Ramos (cell line): Measurements from ENCODE around the gene PDZRN4.
"Not testable (repeated sequence)": the region's sequence is repeated elsewhere in the genome, so short reads cannot be mapped to it uniquely, and the experiment has no call there.

Experiments used
- in situ Hi-C: fragments of 300-500 bp; cut with MboI; formaldehyde crosslinking; loops from one replicate; pipeline ENCODE4 v1.14.3; 2022; ENCODE audit warnings: low sequenced_read_pairs; ENCODE audit not compliant: unreplicated experiment

Gene PDZRN4

GRCh38 chr12:41277100-41277945 is 89.2 kb downstream of the PDZRN4 start:
- in situ Hi-C loops = loop anchor here (25.0 kb wide), 1 partner anchor 735 kb away; no protein-coding TSS in a partner anchor

DNA sequence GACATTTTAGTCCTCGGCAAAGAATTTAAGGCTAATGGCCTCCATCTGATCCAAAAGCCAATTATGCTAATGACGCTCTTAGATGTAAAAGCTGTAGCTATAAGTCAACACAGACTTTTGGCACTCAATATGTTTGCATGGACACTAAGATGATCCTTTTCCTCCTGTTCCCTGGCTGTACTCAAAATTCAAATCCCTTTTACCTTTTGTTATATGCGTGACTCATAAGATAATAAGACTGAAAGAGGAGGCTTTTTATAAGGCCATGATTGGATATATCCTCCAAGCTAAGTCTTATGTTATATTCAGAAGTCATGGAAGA is 89.8 kb downstream of the PDZRN4 start:
- in situ Hi-C loops = loop anchor here (25.0 kb wide), 1 partner anchor 734 kb away; no protein-coding TSS in a partner anchor

DNA sequence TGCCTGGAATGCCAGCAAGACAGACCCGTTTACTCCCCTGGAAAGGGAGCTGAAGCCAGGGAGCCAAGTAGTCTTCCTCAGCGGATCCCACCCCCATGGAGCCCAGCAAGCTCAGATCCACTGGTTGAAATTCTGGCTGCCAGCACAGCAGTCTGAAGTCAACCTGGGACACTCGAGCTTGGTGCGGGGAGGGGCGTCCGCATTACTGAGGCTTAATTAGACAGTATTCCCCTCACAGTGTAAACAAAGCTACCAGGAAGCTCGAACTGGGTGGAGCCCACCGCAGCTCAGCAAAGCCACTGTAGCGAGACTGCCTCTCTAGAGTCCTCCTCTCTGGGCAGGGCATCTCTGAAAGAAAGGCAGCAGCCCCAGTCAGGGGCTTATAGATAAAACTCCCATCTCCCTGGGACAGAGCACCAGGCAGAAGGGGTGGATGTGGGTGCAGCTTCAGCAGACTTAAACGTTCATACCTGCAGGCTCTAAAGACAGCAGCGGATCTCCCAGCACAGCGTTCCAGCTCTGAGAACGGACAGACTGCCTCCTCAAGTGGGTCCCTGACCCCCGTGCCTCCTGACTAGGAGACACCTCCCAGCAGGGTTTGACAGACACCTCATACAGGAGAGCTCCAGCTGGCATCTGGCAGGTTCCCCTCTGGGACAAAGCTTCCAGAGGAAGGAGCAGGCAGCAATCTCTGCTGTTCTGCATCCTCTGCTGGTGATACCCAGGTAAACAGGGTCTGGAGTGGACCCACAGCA is 92.4 kb downstream of the PDZRN4 start:
- in situ Hi-C loops = loop anchor here (25.0 kb wide), 1 partner anchor 732 kb away; no protein-coding TSS in a partner anchor

DNA sequence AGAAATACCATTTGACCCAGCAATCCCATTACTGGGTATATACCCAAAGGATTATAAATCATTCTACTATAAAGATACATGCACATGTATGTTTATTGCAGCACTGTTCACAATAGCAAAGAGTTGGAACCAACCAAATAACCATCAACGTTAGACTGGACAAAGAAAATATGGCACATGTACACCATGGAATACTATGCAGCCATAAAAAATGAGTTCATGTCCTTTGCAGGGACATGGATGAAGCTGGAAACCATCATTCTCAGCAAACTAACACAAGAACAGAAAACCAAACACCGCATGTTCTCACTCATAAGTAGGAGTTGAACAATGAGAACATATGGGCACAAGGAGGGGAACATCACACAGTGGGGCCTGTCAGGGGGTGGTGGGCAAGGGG is 97.3 kb downstream of the PDZRN4 start:
- in situ Hi-C loops = loop anchor here (25.0 kb wide), 1 partner anchor 727 kb away; no protein-coding TSS in a partner anchor

GRCh38 chr12:41286426-41286825 is 98.3 kb downstream of the PDZRN4 start:
- in situ Hi-C loops = loop anchor here (25.0 kb wide), 1 partner anchor 726 kb away; no protein-coding TSS in a partner anchor

- in situ Hi-C loops = loop anchor here (25.0 kb wide), 1 partner anchor 725 kb away; no protein-coding TSS in a partner anchor
These were observed 99.5 kb downstream of the PDZRN4 start for GRCh38 chr12:41287500-41288141.

GRCh38 chr12:41288142-41288811 is 100.2 kb downstream of the PDZRN4 start:
- in situ Hi-C loops = loop anchor here (25.0 kb wide), 1 partner anchor 724 kb away; no protein-coding TSS in a partner anchor

- in situ Hi-C loops = loop anchor here (25.0 kb wide), 1 partner anchor 723 kb away; no protein-coding TSS in a partner anchor
These were observed 101.4 kb downstream of the PDZRN4 start for GRCh38 chr12:41289501-41289900.

DNA sequence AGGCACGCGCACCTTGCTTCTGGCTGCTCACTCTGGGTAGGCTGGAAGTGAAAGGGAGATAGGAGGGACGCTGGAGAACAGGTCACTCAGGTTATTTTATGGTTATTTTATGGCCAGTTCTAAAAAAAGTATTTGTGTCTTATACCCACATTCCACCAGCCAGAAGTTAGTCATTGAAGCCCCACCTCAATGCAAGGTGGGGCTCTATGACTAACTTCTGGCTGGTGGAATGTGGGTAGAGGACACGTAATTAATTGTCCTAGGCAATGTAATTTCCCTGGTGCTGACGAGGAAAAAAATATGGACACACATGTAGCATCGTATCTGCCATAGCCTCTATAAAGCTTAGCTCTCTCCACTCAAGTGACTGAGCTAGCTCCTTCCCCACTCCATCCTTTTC is 104.9 kb downstream of the PDZRN4 start:
- in situ Hi-C loops = loop anchor here (25.0 kb wide), 1 partner anchor 719 kb away; no protein-coding TSS in a partner anchor

DNA sequence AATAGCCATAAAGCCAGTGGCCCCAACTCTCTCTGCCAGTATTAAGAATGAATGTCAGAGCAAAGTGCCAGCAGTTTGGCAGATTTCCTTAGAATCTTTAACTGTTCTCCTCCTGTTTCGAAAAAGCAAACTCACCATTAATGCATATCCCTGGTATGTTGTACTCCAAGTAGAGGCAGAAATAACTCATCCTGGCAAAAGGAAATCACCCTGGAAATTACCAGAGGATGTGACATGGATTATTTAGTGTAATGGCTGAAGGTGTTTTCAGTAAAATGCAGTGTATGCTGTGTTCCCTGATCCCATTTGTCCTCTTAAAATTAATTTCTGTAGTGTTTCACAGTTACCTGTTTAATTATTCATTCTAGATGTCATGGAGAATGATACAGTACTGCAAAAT is 105.3 kb downstream of the PDZRN4 start:
- in situ Hi-C loops = loop anchor here (25.0 kb wide), 1 partner anchor 719 kb away; no protein-coding TSS in a partner anchor

DNA sequence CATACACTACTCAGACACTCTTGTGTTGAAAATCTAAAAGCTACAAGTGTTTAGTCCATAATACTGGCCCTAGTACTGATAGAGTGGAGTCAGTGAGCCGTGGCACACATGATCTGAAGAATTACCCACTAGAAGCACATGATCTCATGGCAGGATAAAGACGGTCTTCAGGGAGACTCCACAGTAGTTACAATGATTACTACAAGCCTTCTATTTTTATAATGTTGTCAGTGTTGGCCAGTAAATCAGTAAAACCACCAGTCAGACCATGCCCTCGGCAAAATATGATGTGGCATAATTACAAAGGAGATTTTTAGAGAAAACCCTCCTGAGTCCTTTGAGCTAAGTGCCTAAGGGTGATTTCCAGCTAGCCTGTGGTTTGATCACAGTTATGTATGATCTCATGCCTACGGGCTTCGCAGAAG is 114.9 kb downstream of the PDZRN4 start:
- in situ Hi-C loops = no loop called here

DNA sequence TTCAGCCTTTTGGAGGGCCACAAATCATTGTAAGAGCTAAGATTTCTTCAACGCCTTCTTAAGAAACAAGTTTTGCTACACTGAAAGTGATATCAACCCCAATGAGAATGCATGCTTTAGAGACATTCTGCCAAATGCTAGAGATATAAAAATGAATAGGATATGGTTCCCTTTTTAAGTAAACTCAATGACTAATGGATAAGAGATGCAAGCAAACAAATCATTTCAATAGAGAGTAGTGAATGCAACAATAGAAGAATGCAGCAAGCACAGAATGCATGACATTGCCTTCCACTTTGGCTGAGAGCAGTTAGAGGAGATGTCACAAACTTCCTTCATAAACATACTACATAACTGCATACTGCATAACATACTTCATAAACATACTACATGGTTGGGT is 116.4 kb downstream of the PDZRN4 start:
- in situ Hi-C loops = no loop called here

DNA sequence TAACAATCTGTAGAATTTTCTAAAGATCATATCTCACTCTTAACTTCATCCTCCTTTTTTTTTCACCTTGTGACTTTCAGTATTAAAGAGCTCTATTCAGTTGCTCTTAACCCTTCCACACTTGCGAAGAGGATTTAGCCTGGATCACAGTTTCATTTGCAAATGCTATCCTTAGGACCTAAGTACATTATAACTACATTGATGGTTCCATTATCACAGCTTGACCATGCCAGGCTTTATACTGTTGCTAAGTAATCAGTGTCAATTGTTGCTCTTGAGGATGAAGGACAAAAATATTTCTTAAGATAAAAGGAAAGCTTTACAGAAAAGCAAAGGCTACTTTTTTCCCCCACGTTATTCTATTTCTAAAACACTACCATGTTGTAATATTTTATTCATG is 122.2 kb downstream of the PDZRN4 start:
- in situ Hi-C loops = no loop called here

DNA sequence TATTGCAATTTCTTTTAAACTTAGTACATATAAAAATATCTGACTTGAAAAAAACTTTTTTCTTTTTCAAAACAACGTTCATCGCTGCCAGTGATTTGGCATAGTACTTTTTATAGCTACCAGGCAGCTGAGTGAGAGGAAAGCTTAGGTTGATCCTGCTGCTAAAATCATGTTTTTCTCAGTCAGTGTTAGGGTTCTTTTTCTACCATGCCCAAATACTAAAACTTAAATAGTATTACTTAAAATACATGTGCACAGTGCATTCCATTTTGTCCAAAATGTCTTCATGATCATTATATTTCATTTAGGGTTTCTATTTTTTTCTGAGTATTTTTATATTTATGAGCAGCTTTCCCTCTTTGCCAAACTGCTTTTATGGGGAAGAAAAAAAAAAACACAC is 123.8 kb downstream of the PDZRN4 start:
- in situ Hi-C loops = no loop called here

DNA sequence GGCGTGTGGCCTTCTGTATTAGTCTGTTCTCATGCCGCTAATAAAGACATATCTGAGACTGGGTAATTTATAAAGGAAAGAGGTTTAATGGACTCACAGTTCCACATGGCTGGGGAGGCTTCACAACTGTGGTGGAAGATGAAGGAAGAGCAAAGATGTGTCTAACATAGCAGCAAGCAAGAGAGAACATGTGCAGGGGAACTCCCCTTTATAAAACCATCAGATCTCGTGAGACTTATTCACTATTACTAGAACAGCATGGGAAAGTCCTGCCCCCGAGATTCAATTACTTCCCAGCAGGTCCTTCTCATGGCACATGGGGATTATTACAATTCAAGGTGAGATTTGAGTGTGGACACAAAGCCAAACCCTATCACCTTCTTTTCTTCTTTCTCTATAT is 124.3 kb downstream of the PDZRN4 start:
- in situ Hi-C loops = not testable (repeated sequence)

GRCh38 chr12:41325336-41325735 is 137.2 kb downstream of the PDZRN4 start:
- in situ Hi-C loops = no loop called here

GRCh38 chr12:41327096-41327895 is 139.2 kb downstream of the PDZRN4 start:
- in situ Hi-C loops = no loop called here

DNA sequence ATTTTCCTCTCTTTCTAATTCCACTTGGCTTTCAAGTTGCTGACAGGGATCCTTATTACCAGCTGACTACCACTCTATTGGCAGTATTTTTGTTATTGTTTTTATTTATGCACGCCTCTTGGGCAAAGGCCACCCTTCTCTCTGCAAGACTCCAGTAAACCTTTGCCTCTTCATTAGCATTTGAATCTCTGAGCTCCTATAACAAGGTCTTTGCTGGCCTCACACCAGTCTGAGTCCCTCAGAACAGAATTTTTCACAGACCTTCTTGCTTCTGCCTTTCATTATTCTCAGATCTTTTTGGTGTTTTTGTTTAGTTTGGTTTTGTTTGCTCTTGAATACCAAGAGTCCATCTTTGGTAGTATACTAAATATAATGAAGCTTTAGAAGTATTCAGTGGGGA is 145.9 kb downstream of the PDZRN4 start:
- in situ Hi-C loops = no loop called here

- in situ Hi-C loops = no loop called here
These were observed 146.3 kb downstream of the PDZRN4 start for GRCh38 chr12:41334390-41334789.
